Activated CD8-positive, alpha-beta memory T cell treated with anti-CD3 and anti-CD28 coated beads, Interleukin-2, amount 50 U/mL, for 1 hour (primary cell): ENCODE measurements around the gene PHF21A.

Experiments
- DNase-seq: peaks from one replicate; pipeline ENCODE4 v3.0.0-alpha.2; 2020; ENCODE audit errors: extremely low read depth

Gene PHF21A

DNA sequence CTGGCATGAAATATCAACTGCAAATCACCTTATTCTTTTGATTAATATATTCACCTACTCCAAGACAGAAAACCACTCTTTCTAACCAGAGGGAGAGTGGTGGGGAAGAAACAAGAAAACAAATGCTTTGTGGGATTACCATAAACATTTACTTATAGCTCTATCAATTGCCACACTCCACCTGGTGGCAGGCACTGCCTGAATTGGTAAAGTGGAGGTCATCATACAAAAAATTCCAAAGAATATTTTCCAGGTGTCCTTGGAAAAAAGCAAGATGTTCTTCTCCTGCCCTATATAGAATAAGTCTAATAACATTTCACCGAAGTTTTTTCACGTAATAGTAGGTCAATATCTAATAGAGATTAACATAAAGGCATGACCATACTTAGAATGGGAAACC, 45.3 kb downstream of the PHF21A start:
- DNase-seq = no peak

- no peak for DNase-seq
Measured at GRCh38 chr11:46075168-46075567, 46.1 kb downstream of the PHF21A start.

GRCh38 chr11:46073632-46074031, 47.6 kb downstream of the PHF21A start:
- DNase-seq = no peak

DNA sequence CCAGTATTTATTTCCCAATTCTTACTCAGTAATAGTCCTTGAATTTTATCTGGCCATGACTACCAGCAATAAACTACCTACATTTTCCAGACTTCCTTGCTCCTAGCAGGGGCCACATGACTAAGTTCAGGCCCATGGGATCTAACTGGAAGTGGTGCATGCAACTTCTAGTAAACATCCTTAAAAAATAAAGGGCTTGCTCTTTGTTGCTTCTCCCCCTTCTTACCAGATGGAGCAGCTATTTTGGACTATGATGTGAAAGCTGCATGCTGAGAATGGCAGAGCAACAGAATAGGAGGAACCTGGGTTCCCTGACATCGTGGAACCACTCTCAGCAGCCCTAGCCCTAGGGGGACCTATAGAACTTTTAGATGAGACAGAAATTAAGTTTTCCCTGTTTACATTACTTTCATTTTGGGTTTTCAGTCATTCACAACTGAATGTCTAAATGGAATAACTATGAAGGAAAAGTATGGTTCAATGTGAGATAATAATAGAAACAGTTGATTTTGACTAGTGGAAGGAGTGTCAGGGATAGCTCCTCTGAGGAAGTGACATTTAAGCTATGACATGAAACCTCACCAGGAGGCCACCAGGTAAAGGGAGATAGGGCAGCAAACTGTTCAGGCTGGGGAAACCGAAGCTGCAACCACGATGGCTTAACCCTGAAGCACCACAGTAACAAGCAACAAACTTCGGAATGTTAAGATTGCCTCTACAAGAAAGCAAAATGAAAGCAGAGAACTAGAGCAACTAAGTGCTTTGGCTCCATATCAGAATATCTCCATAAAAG, 48.9 kb downstream of the PHF21A start:
- DNase-seq = no peak

- no peak for DNase-seq
Measured at GRCh38 chr11:46071091-46071490, 50.2 kb downstream of the PHF21A start.

DNA sequence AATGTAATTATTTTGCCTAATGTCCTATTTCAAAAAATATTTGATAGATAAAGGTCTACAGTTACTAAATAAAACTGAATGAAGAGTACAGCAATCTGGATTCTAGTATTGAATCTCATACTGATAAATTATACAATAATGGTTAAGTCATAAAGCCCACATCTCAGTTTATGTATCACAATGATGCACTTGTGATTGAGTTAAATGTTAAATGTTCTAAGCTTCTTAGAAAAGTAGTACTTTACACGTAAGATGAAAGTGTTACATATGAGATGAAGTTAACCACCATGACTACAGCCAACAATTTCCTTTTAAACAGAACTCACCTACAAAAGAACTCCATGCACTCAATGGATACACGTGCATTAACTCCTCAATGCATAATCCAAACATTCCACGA, 51.7 kb downstream of the PHF21A start:
- no peak for DNase-seq

- DNase-seq = no peak
Measured at GRCh38 chr11:46066335-46066734, 54.9 kb downstream of the PHF21A start.

GRCh38 chr11:46065681-46066080, 55.6 kb downstream of the PHF21A start:
- no peak for DNase-seq

GRCh38 chr11:46064221-46064620, 57.0 kb downstream of the PHF21A start:
- no peak for DNase-seq

DNA sequence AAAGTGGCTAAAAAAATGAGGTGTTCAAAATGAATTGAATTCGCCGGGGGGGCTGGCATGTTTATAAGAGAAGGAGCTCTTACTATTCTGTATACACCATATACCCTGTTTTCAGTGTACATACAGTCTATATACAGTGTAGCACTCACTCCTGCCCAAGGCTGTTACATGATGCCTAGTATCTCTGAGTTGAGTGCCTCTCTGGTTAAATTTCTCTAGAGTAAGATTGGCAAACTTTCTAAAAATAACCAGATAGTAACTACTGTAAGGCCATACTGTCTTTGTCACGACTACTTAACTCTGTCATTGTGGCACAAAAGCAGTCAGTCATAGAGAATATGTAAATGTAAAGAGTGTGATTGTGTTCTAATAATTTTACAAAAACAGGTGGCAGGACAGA, 58.1 kb downstream of the PHF21A start:
- no peak for DNase-seq

DNA sequence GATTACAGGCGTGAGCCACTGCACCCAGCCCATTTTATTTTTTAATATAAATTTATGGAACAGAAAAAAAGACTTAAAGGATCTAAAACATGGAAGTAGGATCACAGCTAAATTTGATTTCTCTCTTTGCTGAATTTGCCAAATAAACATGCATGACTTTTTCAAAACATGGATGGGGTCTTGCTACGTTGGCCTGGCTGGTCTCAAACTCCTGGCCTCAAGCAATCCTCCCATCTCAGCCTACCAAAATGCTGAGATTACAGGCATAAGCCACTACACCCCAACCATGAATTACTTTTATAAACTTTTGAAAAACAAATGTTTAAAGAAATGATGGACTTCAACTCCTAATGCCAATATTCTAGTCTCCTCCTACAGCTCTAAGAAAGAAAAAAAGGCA, 61.2 kb downstream of the PHF21A start:
- DNase-seq = no peak

- DNase-seq = no peak
Measured at GRCh38 chr11:46057489-46057888, 63.8 kb downstream of the PHF21A start.

DNA sequence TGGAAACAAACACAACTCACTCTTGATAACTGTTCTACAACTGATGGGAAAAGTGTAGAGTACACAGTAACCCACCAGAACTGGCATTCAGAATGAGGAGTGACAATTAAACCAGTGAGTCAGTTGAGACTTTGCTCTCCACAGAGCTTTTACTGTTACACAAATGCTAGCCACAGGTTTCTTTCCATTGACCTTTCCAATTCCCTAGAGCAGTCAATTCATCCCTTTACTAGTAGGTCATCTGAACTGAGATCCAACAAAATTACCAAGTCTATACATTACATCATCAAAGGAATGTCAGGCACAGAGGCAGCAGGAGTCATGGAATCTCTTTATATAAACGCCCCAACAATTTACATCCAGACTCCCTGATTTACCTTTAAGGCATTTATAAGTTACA, 65.9 kb downstream of the PHF21A start:
- DNase-seq = no peak

- DNase-seq = no peak
Measured at GRCh38 chr11:46051102-46051501, 70.2 kb downstream of the PHF21A start.

- DNase-seq = no peak
Measured at GRCh38 chr11:46050662-46051061, 70.6 kb downstream of the PHF21A start.

- DNase-seq = no peak
Measured at GRCh38 chr11:46050003-46050461, 71.2 kb downstream of the PHF21A start.

- DNase-seq = no peak
Measured at GRCh38 chr11:46049325-46049897, 71.8 kb downstream of the PHF21A start.

DNA sequence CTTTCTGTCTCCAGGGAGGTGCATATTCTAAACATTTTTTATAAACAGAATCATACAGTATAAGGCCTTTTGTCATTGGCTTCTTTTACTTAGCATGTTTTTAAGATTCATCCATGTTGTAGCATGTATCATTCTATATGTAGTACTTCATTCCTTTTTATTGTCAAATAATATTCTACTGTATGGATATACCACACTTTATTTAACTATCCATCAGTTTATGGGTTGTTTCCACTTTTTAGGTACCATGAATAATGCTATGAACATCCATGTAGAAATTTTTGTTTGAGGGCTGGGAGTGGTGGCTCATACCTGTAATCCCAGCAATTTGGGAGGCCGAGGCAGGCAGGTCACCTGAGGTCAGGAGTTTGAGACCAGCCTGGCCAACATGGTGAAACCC, 73.1 kb downstream of the PHF21A start:
- no peak for DNase-seq

GRCh38 chr11:46047520-46047919, 73.7 kb downstream of the PHF21A start:
- DNase-seq = no peak

DNA sequence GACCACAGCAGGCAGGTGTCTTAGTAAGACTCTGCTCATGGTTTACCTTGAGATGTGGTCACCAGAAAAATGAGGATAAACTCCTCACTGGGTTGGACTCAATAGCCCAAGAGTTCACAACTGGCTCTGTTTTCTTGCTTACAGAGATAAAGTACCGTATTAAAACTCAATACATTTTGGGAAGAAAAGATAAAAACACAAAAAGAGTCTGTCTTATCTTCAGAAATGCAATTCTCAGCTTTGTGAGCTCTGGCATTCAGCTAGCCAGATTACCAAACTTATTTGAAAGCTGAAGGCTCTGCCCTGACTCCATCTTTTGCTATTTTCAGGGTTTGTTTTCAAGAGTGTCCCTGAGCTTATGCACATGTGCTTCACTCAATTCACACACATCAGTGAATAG, 75.4 kb downstream of the PHF21A start:
- DNase-seq = no peak

GRCh38 chr11:46044601-46045000, 76.7 kb downstream of the PHF21A start:
- no peak for DNase-seq

- DNase-seq = no peak
Measured at GRCh38 chr11:46039990-46040389, 81.3 kb downstream of the PHF21A start.

DNA sequence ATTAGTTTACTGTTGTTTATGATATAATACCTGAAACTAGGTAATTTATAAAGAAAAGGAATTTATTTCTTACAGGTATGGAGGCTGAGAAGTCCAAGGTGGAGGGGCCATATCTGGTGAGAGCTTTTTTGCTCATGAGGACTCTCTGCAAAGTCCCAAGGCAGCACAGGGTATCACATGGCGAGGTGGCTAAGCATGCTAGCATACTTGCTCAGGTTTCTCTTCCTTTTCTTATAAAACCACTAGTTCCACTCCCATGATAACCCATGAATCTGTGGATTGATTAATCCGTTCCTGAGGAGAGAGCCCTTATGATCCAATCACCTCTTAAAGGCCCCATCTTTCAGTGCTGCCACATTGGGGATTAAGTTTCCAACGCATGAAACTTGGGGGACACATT, 82.7 kb downstream of the PHF21A start:
- DNase-seq = no peak

GRCh38 chr11:46036969-46037368, 84.3 kb downstream of the PHF21A start:
- no peak for DNase-seq
